Amniotic epithelial cell (primary cell): ENCODE measurements around the gene ERCC3.
"Not testable (repeated sequence)": the region's sequence is repeated elsewhere in the genome, so short reads cannot be mapped to it uniquely, and the experiment has no call there.

Experiments
- DNase-seq: peaks from one replicate; pipeline ENCODE4 v3.0.0-alpha.2; 2010; ENCODE audit warnings: low read depth

The ERCC3 gene

GRCh38 chr2:127279781-127280180 is 14.2 kb downstream of the ERCC3 start:
- DNase-seq, result no peak

GRCh38 chr2:127278959-127279358 is 15.0 kb downstream of the ERCC3 start:
- DNase-seq, result no peak

- DNase-seq, result no peak
These were observed 16.9 kb downstream of the ERCC3 start for GRCh38 chr2:127277028-127277427.

- no peak for DNase-seq
These were observed 18.2 kb downstream of the ERCC3 start for GRCh38 chr2:127275789-127276188.

- DNase-seq, result no peak
These were observed 18.6 kb downstream of the ERCC3 start for GRCh38 chr2:127275356-127275755.

GRCh38 chr2:127270663-127271062 is 23.3 kb downstream of the ERCC3 start:
- no peak for DNase-seq

GRCh38 chr2:127261804-127262406 is 32.0 kb downstream of the ERCC3 start:
- DNase-seq, result peak; percentile 7

- no peak for DNase-seq
These were observed 34.6 kb downstream of the ERCC3 start for GRCh38 chr2:127259355-127259754.

- DNase-seq, result no peak
These were observed 37.1 kb downstream of the ERCC3 start for GRCh38 chr2:127256866-127257265.

GRCh38 chr2:127256381-127256780 is 37.6 kb downstream of the ERCC3 start:
- DNase-seq, result no peak

- no peak for DNase-seq
These were observed 38.2 kb downstream of the ERCC3 start for GRCh38 chr2:127255721-127256120.

- DNase-seq, result no peak
These were observed 38.8 kb downstream of the ERCC3 start for GRCh38 chr2:127255146-127255545.

GRCh38 chr2:127254386-127254981 is 39.5 kb downstream of the ERCC3 start:
- no peak for DNase-seq

- DNase-seq, result not testable (repeated sequence)
These were observed 52.8 kb downstream of the ERCC3 start for GRCh38 chr2:127241184-127241583.

- no peak for DNase-seq
These were observed 54.5 kb downstream of the ERCC3 start for GRCh38 chr2:127239395-127239794.

GRCh38 chr2:127237768-127238167 is 56.2 kb downstream of the ERCC3 start:
- not testable (repeated sequence) for DNase-seq

- DNase-seq, result no peak
These were observed 58.8 kb downstream of the ERCC3 start for GRCh38 chr2:127235082-127235702.

GRCh38 chr2:127233710-127234109 is 60.2 kb downstream of the ERCC3 start:
- DNase-seq, result no peak

- no peak for DNase-seq
These were observed 62.6 kb downstream of the ERCC3 start for GRCh38 chr2:127231130-127231865.

- DNase-seq, result no peak
These were observed 64.4 kb downstream of the ERCC3 start for GRCh38 chr2:127229555-127229954.

GRCh38 chr2:127228102-127228501 is 65.8 kb downstream of the ERCC3 start:
- no peak for DNase-seq

GRCh38 chr2:127227264-127227660 is 66.7 kb downstream of the ERCC3 start:
- not testable (repeated sequence) for DNase-seq
